ENCODE measurements around the gene ABHD18.
"Not testable (repeated sequence)": the region's sequence is repeated elsewhere in the genome, so short reads cannot be mapped to it uniquely, and the experiment has no call there.

ABHD18 gene

DNA sequence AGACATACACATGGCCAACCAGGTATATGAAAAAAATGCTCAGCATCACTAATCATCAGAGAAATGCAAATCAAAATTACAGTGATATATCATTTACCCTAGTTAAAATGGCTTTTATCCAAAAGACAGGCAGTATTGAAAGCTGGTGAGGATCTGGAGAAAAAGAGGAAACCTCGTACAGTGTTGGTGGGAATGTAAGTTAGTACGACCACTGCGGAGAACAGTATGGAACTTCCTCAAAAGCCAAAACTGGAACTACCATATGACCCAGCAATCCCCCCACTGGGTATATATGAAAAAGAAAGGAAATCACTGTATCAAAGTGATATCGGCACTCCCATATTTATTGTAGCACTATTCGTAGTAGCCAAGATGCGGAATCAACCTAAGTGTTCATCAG, 23.4 kb downstream of the ABHD18 start:
- no peak for DNase-seq (ENCODE audit: low read depth in 2 of 3, low spot score in 1 of 3)

GRCh38 chr4:127993151-127993550, 27.9 kb downstream of the ABHD18 start:
- DNase-seq (ENCODE audit: low read depth in 2 of 3, low spot score in 1 of 3) = no peak

GRCh38 chr4:127995776-127996175, 30.6 kb downstream of the ABHD18 start:
- no peak for DNase-seq (ENCODE audit: low read depth in 2 of 3, low spot score in 1 of 3)

- DNase-seq (ENCODE audit: low read depth in 2 of 3, low spot score in 1 of 3) = not testable (repeated sequence)
Measured at GRCh38 chr4:127996521-127996920, 31.3 kb downstream of the ABHD18 start.

DNA sequence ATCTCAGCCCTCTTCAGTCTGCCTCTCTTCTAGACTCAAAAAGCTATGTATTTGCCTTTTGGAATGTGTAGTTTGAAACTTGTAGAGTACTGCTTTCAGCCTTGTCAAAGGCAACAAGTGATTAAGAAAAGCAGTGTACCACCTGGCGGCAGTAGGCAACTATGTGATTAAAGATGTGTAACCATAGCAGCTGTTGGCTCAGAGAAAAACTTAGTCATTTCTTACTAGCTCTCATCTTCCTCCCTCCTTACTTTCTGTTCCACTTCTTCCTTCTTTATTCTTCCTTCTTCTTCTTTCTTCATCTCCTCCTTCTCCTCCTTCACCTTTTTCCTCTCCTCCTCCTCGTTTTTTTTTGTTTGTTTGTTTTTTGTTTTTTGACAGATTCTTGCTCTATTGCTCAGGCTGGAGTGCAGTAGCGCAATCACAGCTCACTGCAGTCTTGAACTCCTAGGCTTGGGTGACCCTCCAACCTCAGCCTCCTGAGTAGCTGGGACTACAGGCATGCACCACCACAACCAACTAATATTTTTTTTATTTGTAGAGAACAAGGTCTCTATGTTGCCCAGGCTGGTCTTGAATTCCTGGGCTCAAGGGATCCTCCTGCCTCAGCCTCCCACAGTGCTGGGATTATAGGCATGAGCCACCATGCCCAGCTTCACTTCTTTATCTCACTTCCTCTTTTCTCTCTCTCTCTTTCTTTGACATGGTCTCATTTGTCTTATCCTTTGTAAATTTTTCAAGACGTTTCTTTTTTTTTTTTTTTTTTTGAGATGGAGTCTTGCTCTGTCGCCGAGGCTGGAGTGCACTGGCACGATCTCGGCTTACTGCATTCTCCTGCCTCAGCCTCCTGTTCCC, 32.6 kb downstream of the ABHD18 start:
- DNase-seq (ENCODE audit: low read depth in 2 of 3, low spot score in 1 of 3) = peak; percentile 4 to 8 (median 5)

- no peak for DNase-seq (ENCODE audit: low read depth in 2 of 3, low spot score in 1 of 3)
Measured at GRCh38 chr4:128006592-128006991, 41.4 kb downstream of the ABHD18 start.

DNA sequence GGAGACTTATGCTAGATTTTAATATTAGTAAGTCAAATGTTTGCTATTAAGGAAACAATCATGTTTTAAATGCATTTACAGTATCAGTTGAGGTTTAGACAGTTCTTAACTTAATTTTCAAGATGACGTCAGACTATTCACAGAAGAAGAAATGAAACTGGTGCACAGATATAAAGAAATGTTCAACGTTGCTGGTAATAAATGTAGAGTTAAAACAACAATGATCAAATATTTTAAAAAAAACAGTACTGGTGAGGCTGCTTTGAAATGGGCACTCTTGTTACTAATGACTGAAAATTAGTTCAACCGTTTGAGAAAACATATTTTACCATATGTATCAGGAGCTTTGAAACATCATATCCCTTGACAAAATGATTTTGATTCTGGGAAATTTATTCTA, 44.2 kb downstream of the ABHD18 start:
- no peak for DNase-seq (ENCODE audit: low read depth in 2 of 3, low spot score in 1 of 3)

- DNase-seq (ENCODE audit: low read depth in 2 of 3, low spot score in 1 of 3) = no peak
Measured at GRCh38 chr4:128025319-128025718, 60.1 kb downstream of the ABHD18 start.

DNA sequence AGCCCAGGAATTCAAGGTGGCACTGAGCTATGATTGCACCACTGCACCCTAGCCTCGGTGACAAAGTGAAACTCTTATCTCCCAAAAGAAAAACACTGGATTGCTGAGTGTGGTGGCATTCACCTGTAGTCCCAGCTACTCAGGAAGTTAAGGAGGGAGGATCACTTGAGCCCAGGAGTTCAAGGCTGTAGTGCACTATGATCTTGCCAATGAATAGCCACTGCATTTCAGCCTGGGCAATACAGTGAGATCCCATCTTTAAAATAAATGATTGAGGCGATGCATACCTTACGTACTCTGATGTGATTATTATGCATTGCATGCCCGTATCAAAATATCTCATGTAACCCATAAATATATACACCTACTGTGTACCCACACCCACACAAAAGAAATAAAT, 64.7 kb downstream of the ABHD18 start:
- DNase-seq (ENCODE audit: low read depth in 2 of 3, low spot score in 1 of 3) = no peak

DNA sequence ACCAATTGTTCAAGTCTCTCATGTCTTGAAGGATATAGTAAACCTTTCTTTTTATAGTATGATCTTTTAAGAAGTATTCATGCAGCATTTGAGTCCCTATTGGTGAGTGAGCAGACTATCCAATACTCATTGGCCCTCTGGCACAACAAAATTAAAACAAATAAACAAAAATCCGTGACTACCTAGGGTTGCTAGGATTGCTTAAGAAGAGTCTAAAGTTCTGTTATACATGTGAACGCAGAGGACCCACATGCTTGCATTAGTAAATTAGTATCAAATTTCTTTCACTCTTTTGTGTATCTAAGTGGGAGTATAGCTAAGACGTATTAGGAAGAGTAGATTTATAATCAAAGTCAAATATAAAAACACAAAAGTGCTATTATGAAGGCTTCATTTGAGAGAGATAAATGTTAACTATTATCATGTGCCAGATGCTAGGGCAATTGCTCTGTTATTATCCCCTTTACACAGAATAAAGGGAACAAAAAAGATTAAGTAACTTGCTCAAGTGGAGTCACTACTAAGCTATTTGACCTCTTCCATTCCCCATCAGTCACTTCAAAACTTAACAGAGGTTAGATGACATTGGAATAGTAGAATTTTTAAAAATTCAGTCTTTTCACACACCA, 66.7 kb downstream of the ABHD18 start:
- no peak for DNase-seq (ENCODE audit: low read depth in 2 of 3, low spot score in 1 of 3)

DNA sequence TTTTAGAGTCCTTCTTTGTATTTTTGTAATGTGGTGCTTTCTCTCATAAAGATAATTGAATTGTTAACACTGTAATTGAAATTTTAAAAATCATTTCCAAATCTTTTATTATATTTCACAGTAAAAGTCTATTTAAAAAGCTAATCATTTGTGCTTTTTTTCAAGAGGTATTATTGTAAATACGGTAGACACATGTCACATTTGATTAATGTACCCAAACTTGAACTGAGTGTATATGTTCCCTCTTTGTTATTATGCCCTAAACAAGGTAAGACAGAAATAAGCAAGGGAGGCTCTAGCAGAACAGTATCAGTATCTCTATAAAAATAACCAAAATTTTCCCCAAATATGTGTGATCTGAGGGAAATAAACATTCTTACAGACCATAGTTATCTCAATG, 74.4 kb downstream of the ABHD18 start:
- no peak for DNase-seq (ENCODE audit: low read depth in 2 of 3, low spot score in 1 of 3)

DNA sequence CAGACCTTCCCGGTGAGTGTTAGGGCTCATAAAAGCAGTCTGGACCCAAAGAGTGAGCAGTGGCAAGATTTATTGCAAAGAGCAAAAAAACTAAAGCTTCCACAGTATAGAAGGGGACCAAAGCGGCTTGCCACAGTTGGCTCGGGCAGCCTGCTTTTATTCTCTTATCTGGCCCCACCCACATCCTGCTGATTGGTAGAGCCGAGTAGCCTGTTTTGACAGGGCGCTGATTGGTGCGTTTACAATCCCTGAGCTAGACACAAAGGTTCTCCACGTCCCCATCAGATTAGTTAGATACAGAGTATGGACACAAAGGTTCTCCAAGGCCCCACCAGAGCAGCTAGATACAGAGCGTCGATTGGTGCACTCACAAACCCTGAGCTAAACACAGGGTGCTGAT, 81.8 kb downstream of the ABHD18 start:
- DNase-seq (ENCODE audit: low read depth in 2 of 3, low spot score in 1 of 3) = not testable (repeated sequence)

DNA sequence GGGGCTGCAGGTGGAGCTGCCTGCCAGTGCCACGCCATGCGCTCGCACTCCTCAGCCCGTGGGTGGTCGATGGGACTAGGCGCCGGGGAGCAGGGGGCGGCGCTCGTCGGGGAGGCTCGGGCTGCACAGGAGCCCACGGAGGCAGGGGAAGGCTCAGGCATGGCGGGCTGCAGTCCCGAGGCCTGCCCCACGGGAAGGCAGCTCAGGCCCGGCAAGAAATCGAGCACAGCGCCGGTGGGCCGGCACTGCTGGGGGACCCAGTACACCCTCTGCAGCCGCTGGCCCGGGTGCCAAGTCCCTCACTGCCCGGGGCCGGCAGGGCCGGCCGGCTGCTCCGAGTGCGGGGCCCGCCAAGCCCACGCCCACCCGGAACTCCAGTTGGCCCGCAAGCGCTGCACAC, 82.3 kb downstream of the ABHD18 start:
- DNase-seq (ENCODE audit: low read depth in 2 of 3, low spot score in 1 of 3) = not testable (repeated sequence)

DNA sequence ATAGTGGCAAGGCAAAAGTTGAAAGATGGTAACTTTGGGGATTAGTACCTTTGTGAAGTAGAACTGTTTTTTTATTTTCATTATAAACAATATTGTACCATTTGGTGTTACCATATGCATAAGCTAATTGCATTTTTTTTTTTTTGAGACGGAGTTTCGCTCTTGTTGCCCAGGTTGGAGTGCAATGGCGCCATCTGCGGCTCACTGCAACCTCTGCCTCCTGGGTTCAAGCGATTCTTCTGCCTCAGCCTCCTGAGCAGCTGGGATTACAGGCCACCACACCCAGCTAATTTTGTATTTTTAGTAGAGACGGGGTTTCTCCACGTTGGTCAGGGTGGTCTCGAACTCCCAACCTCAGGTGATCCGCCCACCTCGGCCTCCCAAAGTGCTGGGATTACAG, 86.0 kb downstream of the ABHD18 start:
- not testable (repeated sequence) for DNase-seq (ENCODE audit: low read depth in 2 of 3, low spot score in 1 of 3)

- not testable (repeated sequence) for DNase-seq (ENCODE audit: low read depth in 2 of 3, low spot score in 1 of 3)
Measured at GRCh38 chr4:128054907-128055306, 89.7 kb downstream of the ABHD18 start.

DNA sequence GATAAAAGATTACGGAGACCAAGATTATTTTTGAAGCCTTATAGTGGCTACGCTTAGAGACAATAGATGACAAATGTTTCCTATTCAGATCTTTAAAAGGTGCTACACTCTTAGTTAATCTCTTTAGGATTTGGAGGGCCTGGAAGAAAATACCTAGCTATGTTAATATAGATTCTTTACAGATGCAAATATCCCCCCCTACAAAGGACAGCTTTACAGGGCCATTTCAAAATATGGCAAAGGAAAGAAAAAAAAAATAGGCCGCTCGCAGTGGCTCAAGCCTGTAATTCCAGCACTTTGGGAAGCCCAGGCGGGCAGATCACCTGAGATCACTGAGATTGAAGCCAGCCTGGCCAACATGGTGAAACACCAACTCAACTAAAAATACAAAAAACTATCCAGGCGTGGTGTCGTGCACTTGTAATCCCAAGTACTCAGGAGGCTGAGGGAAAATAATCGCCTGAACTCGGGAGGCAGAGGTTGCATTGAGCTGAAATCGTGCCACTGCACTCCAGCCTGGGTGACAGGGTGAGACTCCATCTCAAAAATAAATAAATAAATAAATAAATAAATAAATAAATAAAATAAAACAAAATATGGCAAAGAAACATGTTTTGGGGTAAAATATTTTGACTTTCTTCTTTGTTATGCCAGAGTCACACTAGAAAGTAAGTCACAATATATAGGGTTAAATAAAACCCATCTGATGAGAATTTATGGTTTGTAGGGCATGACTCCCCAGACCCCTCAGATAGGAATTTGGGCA, 90.4 kb downstream of the ABHD18 start:
- DNase-seq (ENCODE audit: low read depth in 2 of 3, low spot score in 1 of 3) = not testable (repeated sequence)

DNA sequence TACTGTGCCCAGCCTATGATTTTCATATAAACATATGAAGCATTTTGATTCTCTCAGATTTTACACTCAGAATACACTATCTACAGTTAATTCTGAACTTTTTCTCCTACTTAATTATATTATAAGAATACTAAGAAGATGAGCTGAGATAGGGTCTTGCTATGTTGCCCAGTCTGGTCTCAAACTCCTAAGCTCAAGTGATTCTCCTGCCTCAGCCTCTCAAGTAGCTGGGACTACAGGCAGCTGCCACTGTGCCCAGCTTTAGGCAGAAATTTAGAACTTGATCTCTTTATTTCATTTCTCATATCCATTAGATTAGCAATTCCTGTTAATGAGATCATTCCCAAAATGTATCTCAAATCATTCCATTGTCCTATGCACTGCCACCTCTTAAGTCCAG, 91.2 kb downstream of the ABHD18 start:
- no peak for DNase-seq (ENCODE audit: low read depth in 2 of 3, low spot score in 1 of 3)

DNA sequence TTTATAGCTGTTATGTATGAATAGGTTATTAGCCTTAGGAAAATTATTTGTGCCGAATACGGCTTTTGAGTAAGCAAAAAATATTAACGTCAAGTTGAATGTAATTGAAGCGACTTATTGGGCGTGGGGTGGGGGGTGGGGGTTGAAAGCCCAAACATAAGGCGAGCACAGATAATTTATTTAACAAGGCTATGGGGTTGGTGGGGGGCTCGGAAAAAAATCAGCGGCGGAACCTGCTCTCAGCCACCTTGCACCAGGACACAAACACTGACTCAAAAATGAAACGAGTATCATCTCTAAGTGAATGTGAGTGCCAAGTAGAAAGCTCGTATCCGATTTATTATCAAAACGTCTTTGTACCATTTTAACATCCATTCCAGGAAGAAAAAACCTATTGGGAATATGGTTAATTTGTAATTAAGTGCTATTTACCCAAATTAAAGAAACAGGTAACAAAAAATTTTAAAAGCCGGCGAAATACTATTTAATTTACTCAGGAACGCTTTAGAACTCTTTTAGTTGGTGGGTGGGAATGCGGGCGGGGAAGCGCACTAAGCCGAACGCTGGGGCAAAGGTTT, 95.0 kb downstream of the ABHD18 start:
- DNase-seq (ENCODE audit: low read depth in 2 of 3, low spot score in 1 of 3) = no peak

DNA sequence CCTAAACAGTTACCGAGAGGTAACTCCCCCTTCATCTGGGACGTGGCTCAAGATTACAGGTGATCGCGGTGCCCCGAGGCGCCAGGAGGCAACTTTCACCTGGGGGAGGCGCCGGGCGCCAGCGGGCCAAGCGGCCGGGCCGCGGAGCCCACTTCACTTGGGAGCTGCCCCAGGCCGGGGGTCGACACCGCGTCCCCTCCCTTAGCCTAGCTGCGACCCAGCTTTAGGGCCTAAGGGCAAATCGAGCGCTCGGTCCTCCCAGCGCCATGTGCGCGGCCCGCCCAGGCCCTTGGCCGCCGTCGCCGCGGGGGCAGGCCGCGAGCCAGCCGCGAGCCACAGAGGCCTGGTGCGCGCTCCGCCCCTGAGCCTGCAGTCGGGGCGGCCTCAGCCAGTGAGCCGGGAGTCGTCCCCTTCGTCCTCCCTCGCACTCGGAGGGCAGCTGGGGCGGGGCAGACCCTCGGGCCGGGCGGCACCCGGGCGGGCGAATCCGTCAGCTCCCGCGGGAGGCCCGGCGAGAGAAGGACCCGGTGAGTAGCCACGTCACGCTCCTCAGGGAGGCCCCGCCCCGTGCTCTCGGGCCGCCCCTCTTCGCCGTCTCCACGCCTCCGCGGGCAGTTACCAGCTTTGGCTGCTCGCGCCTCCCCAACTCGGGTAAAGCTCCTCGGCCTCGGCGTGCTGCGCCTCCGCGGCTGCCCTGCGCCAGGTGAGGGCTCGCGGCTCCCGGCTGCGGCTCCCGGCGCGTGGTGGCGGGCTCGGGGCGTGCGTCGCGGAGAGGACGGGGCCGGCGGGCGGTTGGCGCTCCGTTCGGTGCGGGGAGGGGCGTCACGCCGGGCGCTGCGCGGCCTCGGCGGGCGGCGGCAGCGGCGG, 95.7 kb downstream of the ABHD18 start, which contains the start of gene LARP1B:
TSS of gene LARP1B (plus strand) at position 614 of the 867 bp plus-strand sequence. CDS start 13,640 bp downstream, outside the sequence.
- DNase-seq (ENCODE audit: low read depth in 2 of 3, low spot score in 1 of 3) = peak; percentile 88 to 92 (median 89)

Data from stimulated activated CD4-positive, alpha-beta T cell treated with anti-CD3 and anti-CD28 coated beads, Interleukin-12 subunit alpha, Interleukin-12 subunit beta, amount 100 ng/mL, for 48 hours (primary cell).